Suprapubic skin (tissue), 4 donors: ENCODE measurements around the gene XYLT1.

ENCODE experiments used
- CTCF ChIP-seq, 2 donors: fragments of 200-600 bp in 1 of 2; fragments of 450-650 bp in 1 of 2; sonication (generic) in 1 of 2; IDR thresholded peaks; one replicate each; pipeline ENCODE4 v1.5.1; 2016 to 2019; ENCODE audit warnings: antibody characterized with exemption in 2 of 2, mild to moderate bottlenecking in 1 of 2, moderate library complexity in 1 of 2
- EP300 ChIP-seq: sonication (generic); formaldehyde crosslinking; IDR thresholded peaks from one replicate; pipeline ENCODE4 v1.6.1; 2017; ENCODE audit warnings: antibody characterized with exemption
- POLR2A ChIP-seq, 2 donors: fragments of 450-650 bp; IDR thresholded peaks; one replicate each; pipeline ENCODE4 v1.6.1; 2017; ENCODE audit warnings: antibody characterized with exemption in 2 of 2, mild to moderate bottlenecking in 2 of 2, moderate library complexity in 2 of 2
- POLR2AphosphoS5 ChIP-seq, 3 donors: sonication (generic); formaldehyde crosslinking; IDR thresholded peaks; one replicate each; pipeline ENCODE4 v1.6.1; 2017; ENCODE audit warnings: antibody characterized with exemption in 3 of 3

GRCh38 chr16:17320009-17320408, 150.8 kb downstream of the XYLT1 start:
- TF ChIP-seq CTCF (IDR thresholded peaks at IDR 0.05): no peak
- TF ChIP-seq POLR2AphosphoS5 (IDR thresholded peaks at IDR 0.05): no peak
- TF ChIP-seq POLR2A (IDR thresholded peaks at IDR 0.05): no peak
- no peak for TF ChIP-seq EP300
